Astrocyte (in vitro differentiated cells and primary cell): ENCODE measurements around the gene NLRP6. TPM values are rescaled to one million over a fixed set of nuclear protein-coding genes. Genes with fewer than 3 reads are reported as not detected.

Source experiments
- DNase-seq: peaks from one replicate; pipeline ENCODE4 v3.0.0-alpha.2; 2010; ENCODE audit warnings: low read depth
- FAIRE-seq: peaks from 2 replicates; lab custom pipeline; 2011; peaks lifted over from hg19 to GRCh38; lab: Jason Lieb, UNC
- H2AFZ ChIP-seq: 2 replicates; pipeline ENCODE4 v1.6.0; 2012; ENCODE audit warnings: low read depth, low read length, inconsistent platforms
- H3K27ac ChIP-seq: 2 replicates; pipeline ENCODE4 v1.5.1; 2011; ENCODE audit warnings: low read depth, low read length, inconsistent platforms
- H3K27me3 ChIP-seq: 2 replicates; pipeline ENCODE4 v1.6.0; 2011; ENCODE audit warnings: low read length, inconsistent platforms; ENCODE audit not compliant: insufficient read depth
- H3K36me3 ChIP-seq: 2 replicates; pipeline ENCODE4 v1.5.1; 2011; ENCODE audit warnings: low read length, inconsistent platforms; ENCODE audit not compliant: insufficient read depth
- H3K4me1 ChIP-seq: 2 replicates; pipeline ENCODE4 v1.5.1; 2011; ENCODE audit warnings: low read length, inconsistent platforms; ENCODE audit not compliant: insufficient read depth
- H3K4me2 ChIP-seq: 2 replicates; pipeline ENCODE4 v1.6.0; 2012; ENCODE audit warnings: low read length, inconsistent platforms
- H3K4me3 ChIP-seq: 2 replicates; pipeline ENCODE4 v1.5.1; 2011; ENCODE audit warnings: low read depth, mild to moderate bottlenecking, low read length, inconsistent platforms; ENCODE audit not compliant: insufficient read depth
- H3K79me2 ChIP-seq: 2 replicates; pipeline ENCODE4 v1.6.0; 2012; ENCODE audit warnings: mild to moderate bottlenecking, low read length, inconsistent platforms; ENCODE audit not compliant: insufficient read depth
- H3K9ac ChIP-seq: 2 replicates; pipeline ENCODE4 v1.6.0; 2012; ENCODE audit warnings: mild to moderate bottlenecking, low read length, inconsistent platforms
- H3K9me3 ChIP-seq: 2 replicates; pipeline ENCODE4 v1.5.1; 2012; ENCODE audit warnings: low read depth, mild to moderate bottlenecking, low read length, inconsistent platforms; ENCODE audit not compliant: insufficient read depth
- H4K20me1 ChIP-seq: 2 replicates; pipeline ENCODE4 v1.6.0; 2012; ENCODE audit warnings: low read length, inconsistent platforms; ENCODE audit not compliant: insufficient read depth
- H3K27ac Mint-ChIP-seq: one replicate; pipeline ENCODE4 v1.8.0; 2021; ENCODE audit warnings: mild to moderate bottlenecking, mixed read lengths; ENCODE audit not compliant: unreplicated experiment
- H3K27me3 Mint-ChIP-seq: one replicate; pipeline ENCODE4 v1.8.0; 2021; ENCODE audit warnings: low read depth, mixed read lengths; ENCODE audit not compliant: unreplicated experiment
- H3K36me3 Mint-ChIP-seq: one replicate; pipeline ENCODE4 v1.8.0; 2021; ENCODE audit warnings: low read depth, mixed read lengths; ENCODE audit not compliant: unreplicated experiment
- H3K4me1 Mint-ChIP-seq: one replicate; pipeline ENCODE4 v1.8.0; 2021; ENCODE audit warnings: low read depth, mixed read lengths; ENCODE audit not compliant: unreplicated experiment
- H3K4me3 Mint-ChIP-seq: one replicate; pipeline ENCODE4 v1.8.0; 2021; ENCODE audit warnings: mild to moderate bottlenecking, moderate library complexity, mixed read lengths; ENCODE audit not compliant: unreplicated experiment
- H3K9me3 Mint-ChIP-seq: one replicate; pipeline ENCODE4 v1.8.0; 2021; ENCODE audit warnings: mild to moderate bottlenecking, mixed read lengths; ENCODE audit not compliant: unreplicated experiment
- CTCF ChIP-seq: IDR thresholded peaks from 2 replicates; pipeline ENCODE4 v1.5.1; 2011; ENCODE audit warnings: low read depth, mild to moderate bottlenecking, inconsistent platforms, low read length, moderate library complexity; ENCODE audit not compliant: insufficient read depth
- EZH2 ChIP-seq: IDR thresholded peaks from 2 replicates; pipeline ENCODE4 v1.6.1; 2012; ENCODE audit warnings: mild to moderate bottlenecking, low read length, inconsistent platforms; ENCODE audit not compliant: insufficient read depth
- total RNA-seq: library from RNA; stranded (reverse); gene quantifications from 2 replicates; pipeline ENCODE4 v1.2.1, GENCODE V29; 2021

Gene NLRP6
- total RNA-seq, 1 donor from 2014 or later: not detected

- Histone ChIP-seq H3K9me3 (no peaks in the 10 kb centered on the region), H4K20me1 (peaks cover 7% of the 10 kb centered on the region), H3K4me3 (no peak overlapping the region), H3K27me3 (no peaks in the 10 kb centered on the region), H3K27ac (no peak overlapping the region), H2AFZ (no peak overlapping the region), H3K4me2 (no peak overlapping the region), H3K79me2 (no peaks in the 10 kb centered on the region), H3K36me3 (peaks cover 11% of the 10 kb centered on the region), H3K9ac (no peak overlapping the region), H3K4me1 (no peaks in the 10 kb centered on the region)
- peaks cover 10% of the 10 kb centered on the region for H3K36me3 Mint-ChIP-seq
- TF ChIP-seq EZH2 (no peak), CTCF (no peak)
- peaks cover 4% of the 10 kb centered on the region for H3K9me3 Mint-ChIP-seq
- H3K27ac Mint-ChIP-seq: no peak overlapping the region
- H3K4me3 Mint-ChIP-seq: no peak overlapping the region
- FAIRE-seq: no peak
- no peak for DNase-seq
- H3K4me1 Mint-ChIP-seq: no peaks in the 10 kb centered on the region
- peaks cover 13% of the 10 kb centered on the region for H3K27me3 Mint-ChIP-seq
Measured at GRCh38 chr11:256952-257737, 21.1 kb upstream of the NLRP6 start.

- H3K4me3 ChIP-seq: no peak overlapping the region
- H3K79me2 ChIP-seq: no peaks in the 10 kb centered on the region
- H3K27ac Mint-ChIP-seq: no peak overlapping the region
- H3K9me3 Mint-ChIP-seq: peaks cover 4% of the 10 kb centered on the region
- no peak for DNase-seq
- no peaks in the 10 kb centered on the region for H3K9me3 ChIP-seq
- H3K36me3 ChIP-seq: peaks cover 6% of the 10 kb centered on the region
- no peaks in the 10 kb centered on the region for H3K4me1 ChIP-seq
- peaks cover 13% of the 10 kb centered on the region for H3K27me3 Mint-ChIP-seq
- H3K27me3 ChIP-seq: no peaks in the 10 kb centered on the region
- peaks cover 5% of the 10 kb centered on the region for H3K36me3 Mint-ChIP-seq
- peaks cover 5% of the 10 kb centered on the region for H4K20me1 ChIP-seq
- FAIRE-seq: no peak
- TF ChIP-seq EZH2 (no peak), CTCF (no peak)
- H3K27ac ChIP-seq: no peak overlapping the region
- no peak overlapping the region for H3K4me3 Mint-ChIP-seq
- H3K4me2 ChIP-seq: no peak overlapping the region
- H3K9ac ChIP-seq: no peak overlapping the region
- H3K4me1 Mint-ChIP-seq: no peaks in the 10 kb centered on the region
- H2AFZ ChIP-seq: no peak overlapping the region
Measured at GRCh38 chr11:257766-258493, 20.3 kb upstream of the NLRP6 start.
